Upper lobe of right lung (tissue), 1 donor: ENCODE results near the gene SLC8B1. TPM values are rescaled to one million over a fixed set of nuclear protein-coding genes. Genes with fewer than 3 reads are reported as not detected.

Source experiments
- ATAC-seq: fragments of 200-7000 bp; cut with Tn5 transposase; one replicate; pipeline ENCODE4 v1.9.1; 2020; ENCODE audit warnings: mild to moderate bottlenecking, moderate library complexity
- DNase-seq: peaks from one replicate; pipeline ENCODE4 v3.0.0-alpha.2; 2020
- H3K27ac ChIP-seq: fragments of 200-600 bp; one replicate; pipeline ENCODE4 v1.8.0; 2022
- H3K27me3 ChIP-seq: fragments of 200-600 bp; one replicate; pipeline ENCODE4 v1.8.0; 2022; ENCODE audit warnings: mild to moderate bottlenecking
- H3K36me3 ChIP-seq: fragments of 200-600 bp; one replicate; pipeline ENCODE4 v1.8.0; 2022
- H3K4me1 ChIP-seq: fragments of 200-600 bp; one replicate; pipeline ENCODE4 v1.8.0; 2022
- H3K4me3 ChIP-seq: fragments of 200-600 bp; one replicate; pipeline ENCODE4 v1.8.0; 2022; ENCODE audit warnings: mild to moderate bottlenecking
- H3K9me3 ChIP-seq: fragments of 200-600 bp; one replicate; pipeline ENCODE4 v1.8.0; 2022
- intact Hi-C: fragments of 100-400 bp; cut with DNase I; formaldehyde crosslinking; loops from one replicate; pipeline ENCODE4 v1.11.0; 2022
- total RNA-seq: library from RNA; stranded (reverse); fragmentation: NEBNext Ultra II Directional; extraction: Animal tissue kit (Norgen Biotek cat#: 25700); gene quantifications from one replicate; pipeline ENCODE4 v1.2.1, GENCODE V29; 2021
- TF ChIP-seq, protein P1 (sequence below): fragments of 200-600 bp; IDR thresholded peaks from one replicate; pipeline ENCODE4 v1.8.0; 2022; ENCODE audit warnings: antibody characterized with exemption
- donor health status: DM: no; HTN: yes; CAD: no; lungs with severe emphysema.

SLC8B1 gene
- total RNA-seq, 1 donor from 2014 or later = 42.8 TPM

DNA sequence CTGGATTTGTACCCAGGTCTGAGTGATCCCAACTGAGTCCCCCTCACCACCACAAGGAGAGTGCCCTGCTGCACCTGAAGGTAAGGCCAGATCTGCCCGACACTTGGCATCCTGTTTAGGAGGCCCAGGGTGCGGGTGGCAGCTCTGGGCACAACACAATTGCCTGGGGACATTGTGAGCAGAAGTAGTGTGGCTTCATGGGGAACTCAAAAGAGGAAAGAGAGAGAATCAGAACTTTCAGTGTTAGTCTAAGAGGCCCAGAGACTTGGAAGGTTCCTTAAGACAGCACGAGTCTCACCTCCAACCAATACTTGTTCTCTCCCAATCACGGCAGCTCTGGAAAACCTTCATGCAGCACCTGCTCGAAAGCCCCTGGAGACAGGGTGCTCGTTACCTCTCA, 6.6 kb upstream of the SLC8B1 start:
- Histone ChIP-seq H3K27me3 (no peaks in the 10 kb centered on the region), H3K4me3 (no peak overlapping the region), H3K36me3 (no peaks in the 10 kb centered on the region), H3K9me3 (no peaks in the 10 kb centered on the region), H3K4me1 (no peaks in the 10 kb centered on the region), H3K27ac (no peak overlapping the region)
- no peak for DNase-seq
- intact Hi-C loops = no loop called here
- TF ChIP-seq, protein P1, sequence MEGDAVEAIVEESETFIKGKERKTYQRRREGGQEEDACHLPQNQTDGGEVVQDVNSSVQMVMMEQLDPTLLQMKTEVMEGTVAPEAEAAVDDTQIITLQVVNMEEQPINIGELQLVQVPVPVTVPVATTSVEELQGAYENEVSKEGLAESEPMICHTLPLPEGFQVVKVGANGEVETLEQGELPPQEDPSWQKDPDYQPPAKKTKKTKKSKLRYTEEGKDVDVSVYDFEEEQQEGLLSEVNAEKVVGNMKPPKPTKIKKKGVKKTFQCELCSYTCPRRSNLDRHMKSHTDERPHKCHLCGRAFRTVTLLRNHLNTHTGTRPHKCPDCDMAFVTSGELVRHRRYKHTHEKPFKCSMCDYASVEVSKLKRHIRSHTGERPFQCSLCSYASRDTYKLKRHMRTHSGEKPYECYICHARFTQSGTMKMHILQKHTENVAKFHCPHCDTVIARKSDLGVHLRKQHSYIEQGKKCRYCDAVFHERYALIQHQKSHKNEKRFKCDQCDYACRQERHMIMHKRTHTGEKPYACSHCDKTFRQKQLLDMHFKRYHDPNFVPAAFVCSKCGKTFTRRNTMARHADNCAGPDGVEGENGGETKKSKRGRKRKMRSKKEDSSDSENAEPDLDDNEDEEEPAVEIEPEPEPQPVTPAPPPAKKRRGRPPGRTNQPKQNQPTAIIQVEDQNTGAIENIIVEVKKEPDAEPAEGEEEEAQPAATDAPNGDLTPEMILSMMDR = no peak
- peak; percentile 62 for ATAC-seq

DNA sequence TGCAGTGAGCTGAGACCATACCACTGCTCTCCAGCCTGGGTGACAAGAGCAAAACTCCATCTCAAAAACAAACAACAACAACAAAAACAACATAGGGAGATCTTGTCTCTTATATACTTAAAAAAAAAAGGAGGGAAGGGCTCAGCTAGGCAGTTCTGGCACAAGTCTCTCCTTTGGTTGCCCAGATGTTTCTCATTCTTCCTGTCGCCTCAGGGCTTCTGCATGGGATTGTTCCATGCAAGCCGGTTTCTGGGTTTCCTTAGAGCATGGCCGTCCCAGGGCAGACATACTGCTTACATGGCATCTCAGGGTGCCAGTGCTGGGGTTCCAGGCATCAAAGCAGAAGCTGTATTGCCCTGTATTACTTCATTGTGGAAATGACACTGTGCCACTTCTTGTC, 5.2 kb upstream of the SLC8B1 start:
- H3K4me3 ChIP-seq = no peak overlapping the region
- peaks cover 6% of the 10 kb centered on the region for H3K4me1 ChIP-seq
- DNase-seq = no peak
- H3K36me3 ChIP-seq = no peaks in the 10 kb centered on the region
- no peak overlapping the region for H3K27ac ChIP-seq
- no peak for ATAC-seq
- H3K27me3 ChIP-seq = no peaks in the 10 kb centered on the region
- TF ChIP-seq, protein P1 = no peak
- intact Hi-C loops = no loop called here
- no peaks in the 10 kb centered on the region for H3K9me3 ChIP-seq

DNA sequence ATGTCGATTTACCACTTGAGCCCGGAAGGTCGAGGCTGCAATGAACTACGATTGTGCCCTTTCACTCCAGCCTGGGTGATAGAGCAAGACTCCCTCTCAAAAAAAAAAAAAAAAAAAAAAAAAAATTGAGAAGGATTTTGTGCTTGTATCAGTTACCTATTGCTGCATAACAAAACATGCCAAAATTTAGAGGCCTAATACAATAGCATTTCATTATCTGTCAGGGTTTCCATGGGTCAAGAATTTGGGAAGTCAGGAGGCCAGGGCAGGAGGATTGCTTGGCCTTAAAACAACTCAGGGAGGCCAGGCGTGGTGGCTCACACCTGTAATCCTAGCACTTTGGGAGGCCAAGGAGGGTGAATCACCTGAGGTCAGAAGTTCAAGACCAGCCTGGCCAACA, 4.6 kb upstream of the SLC8B1 start:
- H3K9me3 ChIP-seq = no peaks in the 10 kb centered on the region
- ATAC-seq (no peak), DNase-seq (no peak)
- H3K27me3 ChIP-seq = no peaks in the 10 kb centered on the region
- H3K36me3 ChIP-seq = no peaks in the 10 kb centered on the region
- no peak overlapping the region for H3K4me3 ChIP-seq
- no peak overlapping the region for H3K27ac ChIP-seq
- peaks cover 6% of the 10 kb centered on the region for H3K4me1 ChIP-seq
- intact Hi-C loops = no loop called here
- TF ChIP-seq, protein P1 = no peak

DNA sequence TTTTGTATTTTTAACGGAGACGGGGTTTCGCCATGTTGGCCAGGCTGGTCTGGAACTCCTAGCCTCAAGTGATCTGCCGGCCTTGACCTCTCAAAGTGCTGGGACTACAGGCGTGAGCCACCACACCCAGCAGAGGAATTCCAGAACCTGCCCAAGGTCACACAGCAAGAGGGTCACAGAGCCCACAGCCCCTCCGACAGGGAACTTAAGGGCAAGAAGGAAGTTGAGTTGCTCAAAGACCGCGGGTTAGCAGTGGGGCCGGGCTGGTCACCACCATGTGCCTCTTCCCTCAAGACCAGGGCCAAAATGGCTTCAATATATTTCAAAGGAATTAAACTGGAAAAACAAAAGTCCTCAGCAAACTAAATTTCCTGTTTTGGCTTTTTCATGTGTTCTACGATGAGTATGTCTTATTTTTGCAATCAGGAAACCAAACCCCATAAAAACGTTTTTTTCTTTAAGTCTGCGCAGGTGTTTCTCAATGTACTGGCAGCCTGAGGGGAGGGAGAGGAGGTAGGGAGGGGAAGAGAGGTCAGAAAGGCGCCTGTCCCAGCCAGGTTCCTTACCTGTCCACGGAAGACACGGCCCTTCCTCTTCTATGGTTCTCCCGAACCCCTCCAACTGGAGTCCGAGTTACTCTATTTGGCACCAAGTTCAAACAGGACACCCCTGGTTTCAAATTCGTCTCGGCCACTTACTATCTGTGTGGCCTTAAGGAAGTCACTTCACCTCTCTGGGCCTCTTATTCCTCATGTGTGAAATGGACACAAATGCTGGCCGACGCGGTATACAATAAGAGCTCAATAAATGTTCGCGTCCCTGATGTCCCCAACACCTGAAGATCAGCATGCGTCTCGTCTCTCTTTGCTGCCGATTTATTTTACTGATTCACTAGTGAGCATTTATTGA, 778 bp downstream of the SLC8B1 start:
- TF ChIP-seq, protein P1 = no peak
- Histone ChIP-seq H3K4me1 (peaks cover 26% of the 10 kb centered on the region), H3K4me3 (peak overlapping the region; percentile 96), H3K9me3 (no peaks in the 10 kb centered on the region), H3K36me3 (peaks cover 25% of the 10 kb centered on the region), H3K27me3 (no peaks in the 10 kb centered on the region), H3K27ac (peak overlapping the region; percentile 84)
- DNase-seq (peak; percentile 73), ATAC-seq (peak; percentile 51)
- intact Hi-C loops = no loop called here

DNA sequence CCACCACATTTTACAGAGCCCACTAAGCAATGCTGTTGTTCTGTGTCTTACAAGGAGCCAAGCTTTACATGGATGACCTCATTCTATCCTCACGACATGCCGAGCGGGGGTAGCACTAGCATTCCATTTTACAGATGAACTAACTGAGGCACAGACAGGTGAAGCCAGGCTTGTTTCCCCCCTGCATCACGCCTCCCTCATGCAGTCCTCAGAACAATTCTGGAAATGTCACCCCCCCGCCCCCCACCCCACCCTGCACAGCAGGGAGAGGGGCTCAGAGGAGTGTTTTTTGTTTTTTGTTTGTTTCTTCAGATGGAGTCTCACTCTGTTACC, 1.5 kb downstream of the SLC8B1 start:
- no peak overlapping the region for H3K27ac ChIP-seq
- no peaks in the 10 kb centered on the region for H3K27me3 ChIP-seq
- intact Hi-C loops = no loop called here
- no peak for ATAC-seq
- peaks cover 28% of the 10 kb centered on the region for H3K4me1 ChIP-seq
- peak overlapping the region; percentile 96 for H3K4me3 ChIP-seq
- peaks cover 29% of the 10 kb centered on the region for H3K36me3 ChIP-seq
- DNase-seq = no peak
- TF ChIP-seq, protein P1 = no peak
- no peaks in the 10 kb centered on the region for H3K9me3 ChIP-seq
